GM21825 (cell line): ENCODE data around the gene MAPRE2.

ENCODE experiments used
- ATAC-seq: cut with Tn5 transposase; IDR thresholded peaks from one replicate; pipeline ENCODE4 v1.9.1; 2021; ENCODE audit warnings: mild to moderate bottlenecking, moderate library complexity; ENCODE audit not compliant: unreplicated experiment

MAPRE2 gene

GRCh38 chr18:35061336-35061735 lies 20.1 kb downstream of the MAPRE2 start:
- ATAC-seq: no peak

- no peak for ATAC-seq
Observed at GRCh38 chr18:35061804-35062203, 20.6 kb downstream of the MAPRE2 start.

GRCh38 chr18:35062408-35062807 lies 21.2 kb downstream of the MAPRE2 start:
- ATAC-seq: no peak

- ATAC-seq: no peak
Observed at GRCh38 chr18:35063875-35064690, 22.9 kb downstream of the MAPRE2 start.

- ATAC-seq: no peak
Observed at GRCh38 chr18:35067454-35067853, 26.2 kb downstream of the MAPRE2 start.

- ATAC-seq: peak; percentile 63
Observed at GRCh38 chr18:35071819-35072247, 30.6 kb downstream of the MAPRE2 start.

- no peak for ATAC-seq
Observed at GRCh38 chr18:35072616-35073015, 31.4 kb downstream of the MAPRE2 start.

GRCh38 chr18:35073186-35074105 lies 32.2 kb downstream of the MAPRE2 start:
- no peak for ATAC-seq

- no peak for ATAC-seq
Observed at GRCh38 chr18:35074581-35074980, 33.4 kb downstream of the MAPRE2 start.

- no peak for ATAC-seq
Observed at GRCh38 chr18:35075132-35075531, 33.9 kb downstream of the MAPRE2 start.

GRCh38 chr18:35076135-35076924 lies 35.1 kb downstream of the MAPRE2 start:
- no peak for ATAC-seq

- ATAC-seq: no peak
Observed at GRCh38 chr18:35077937-35078336, 36.7 kb downstream of the MAPRE2 start.

- ATAC-seq: no peak
Observed at GRCh38 chr18:35080058-35080457, 38.8 kb downstream of the MAPRE2 start.

GRCh38 chr18:35083174-35083712 lies 42.0 kb downstream of the MAPRE2 start:
- ATAC-seq: no peak

- no peak for ATAC-seq
Observed at GRCh38 chr18:35084494-35085449, 43.6 kb downstream of the MAPRE2 start.

- ATAC-seq: no peak
Observed at GRCh38 chr18:35085450-35086380, 44.5 kb downstream of the MAPRE2 start.

GRCh38 chr18:35086704-35087103 lies 45.5 kb downstream of the MAPRE2 start:
- no peak for ATAC-seq

GRCh38 chr18:35087726-35088125 lies 46.5 kb downstream of the MAPRE2 start:
- no peak for ATAC-seq
